ENCODE measurements around the gene ADAMTSL1.

- TF ChIP-seq, protein P1, sequence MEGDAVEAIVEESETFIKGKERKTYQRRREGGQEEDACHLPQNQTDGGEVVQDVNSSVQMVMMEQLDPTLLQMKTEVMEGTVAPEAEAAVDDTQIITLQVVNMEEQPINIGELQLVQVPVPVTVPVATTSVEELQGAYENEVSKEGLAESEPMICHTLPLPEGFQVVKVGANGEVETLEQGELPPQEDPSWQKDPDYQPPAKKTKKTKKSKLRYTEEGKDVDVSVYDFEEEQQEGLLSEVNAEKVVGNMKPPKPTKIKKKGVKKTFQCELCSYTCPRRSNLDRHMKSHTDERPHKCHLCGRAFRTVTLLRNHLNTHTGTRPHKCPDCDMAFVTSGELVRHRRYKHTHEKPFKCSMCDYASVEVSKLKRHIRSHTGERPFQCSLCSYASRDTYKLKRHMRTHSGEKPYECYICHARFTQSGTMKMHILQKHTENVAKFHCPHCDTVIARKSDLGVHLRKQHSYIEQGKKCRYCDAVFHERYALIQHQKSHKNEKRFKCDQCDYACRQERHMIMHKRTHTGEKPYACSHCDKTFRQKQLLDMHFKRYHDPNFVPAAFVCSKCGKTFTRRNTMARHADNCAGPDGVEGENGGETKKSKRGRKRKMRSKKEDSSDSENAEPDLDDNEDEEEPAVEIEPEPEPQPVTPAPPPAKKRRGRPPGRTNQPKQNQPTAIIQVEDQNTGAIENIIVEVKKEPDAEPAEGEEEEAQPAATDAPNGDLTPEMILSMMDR (IDR thresholded peaks at IDR 0.05 in 2 of 3, conservative IDR thresholded peaks at IDR 0.05 in 1 of 3; ENCODE audit: borderline replicate concordance in 1 of 3, insufficient read depth in 1 of 3, low read depth in 2 of 3, low read length in 2 of 3), result no peak
- TF ChIP-seq RAD21 (IDR thresholded peaks at IDR 0.05; ENCODE audit: low read depth) (no peak), EZH2 (IDR thresholded peaks at IDR 0.05) (no peak), POLR2A (IDR thresholded peaks at IDR 0.05; ENCODE audit: borderline replicate concordance, extremely low read depth, insufficient read depth, insufficient read length) (no peak), POLR2AphosphoS5 (IDR thresholded peaks at IDR 0.05; ENCODE audit: low read depth, low read length) (no peak), SRF (IDR thresholded peaks at IDR 0.05; ENCODE audit: low read depth) (no peak)
- TF ChIP-seq, protein P2, sequence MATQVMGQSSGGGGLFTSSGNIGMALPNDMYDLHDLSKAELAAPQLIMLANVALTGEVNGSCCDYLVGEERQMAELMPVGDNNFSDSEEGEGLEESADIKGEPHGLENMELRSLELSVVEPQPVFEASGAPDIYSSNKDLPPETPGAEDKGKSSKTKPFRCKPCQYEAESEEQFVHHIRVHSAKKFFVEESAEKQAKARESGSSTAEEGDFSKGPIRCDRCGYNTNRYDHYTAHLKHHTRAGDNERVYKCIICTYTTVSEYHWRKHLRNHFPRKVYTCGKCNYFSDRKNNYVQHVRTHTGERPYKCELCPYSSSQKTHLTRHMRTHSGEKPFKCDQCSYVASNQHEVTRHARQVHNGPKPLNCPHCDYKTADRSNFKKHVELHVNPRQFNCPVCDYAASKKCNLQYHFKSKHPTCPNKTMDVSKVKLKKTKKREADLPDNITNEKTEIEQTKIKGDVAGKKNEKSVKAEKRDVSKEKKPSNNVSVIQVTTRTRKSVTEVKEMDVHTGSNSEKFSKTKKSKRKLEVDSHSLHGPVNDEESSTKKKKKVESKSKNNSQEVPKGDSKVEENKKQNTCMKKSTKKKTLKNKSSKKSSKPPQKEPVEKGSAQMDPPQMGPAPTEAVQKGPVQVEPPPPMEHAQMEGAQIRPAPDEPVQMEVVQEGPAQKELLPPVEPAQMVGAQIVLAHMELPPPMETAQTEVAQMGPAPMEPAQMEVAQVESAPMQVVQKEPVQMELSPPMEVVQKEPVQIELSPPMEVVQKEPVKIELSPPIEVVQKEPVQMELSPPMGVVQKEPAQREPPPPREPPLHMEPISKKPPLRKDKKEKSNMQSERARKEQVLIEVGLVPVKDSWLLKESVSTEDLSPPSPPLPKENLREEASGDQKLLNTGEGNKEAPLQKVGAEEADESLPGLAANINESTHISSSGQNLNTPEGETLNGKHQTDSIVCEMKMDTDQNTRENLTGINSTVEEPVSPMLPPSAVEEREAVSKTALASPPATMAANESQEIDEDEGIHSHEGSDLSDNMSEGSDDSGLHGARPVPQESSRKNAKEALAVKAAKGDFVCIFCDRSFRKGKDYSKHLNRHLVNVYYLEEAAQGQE (IDR thresholded peaks at IDR 0.05; ENCODE audit: low read depth), result no peak
Measured at GRCh38 chr9:18427691-18428090, 46.3 kb upstream of the ADAMTSL1 start.
